ENCODE data around the gene DHDH.

DHDH gene

DNA sequence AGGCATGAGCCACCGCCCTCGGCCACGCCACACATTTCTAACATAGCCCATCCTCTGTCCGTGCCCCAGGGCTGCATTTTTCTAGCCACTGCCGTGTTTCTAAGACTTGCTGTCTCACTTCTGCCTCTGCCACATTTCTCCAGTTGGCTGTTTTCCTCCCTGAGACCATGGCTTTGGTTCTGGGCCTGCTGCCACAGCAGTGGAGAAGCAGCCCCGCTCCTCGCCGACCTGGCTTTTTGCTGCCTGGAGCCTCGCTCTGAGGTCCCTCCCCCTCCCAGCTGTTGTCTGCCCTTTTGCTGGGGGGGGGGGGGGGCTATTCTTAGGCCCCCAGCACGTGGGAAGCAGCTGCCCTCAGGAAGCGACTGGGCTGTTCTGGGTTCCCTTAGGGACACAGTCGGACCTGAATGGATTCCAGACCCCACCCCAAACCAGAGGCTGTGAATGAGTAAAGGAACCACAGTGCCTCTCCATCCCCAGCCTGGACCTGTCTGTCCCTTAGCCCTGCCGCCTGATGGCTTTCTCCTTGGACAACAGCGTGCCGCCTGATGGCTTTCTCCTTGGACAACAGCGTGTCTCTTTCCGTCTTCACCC lies 56.3 kb downstream of the DHDH start:
- DNase-seq (ENCODE audit: low read depth in 2 of 2), result no peak
- no peak overlapping the region for H3K4me3 ChIP-seq (replicated peaks in 1 of 2; ENCODE audit: low read depth in 2 of 2, low read length in 2 of 2)
- TF ChIP-seq, protein P1, sequence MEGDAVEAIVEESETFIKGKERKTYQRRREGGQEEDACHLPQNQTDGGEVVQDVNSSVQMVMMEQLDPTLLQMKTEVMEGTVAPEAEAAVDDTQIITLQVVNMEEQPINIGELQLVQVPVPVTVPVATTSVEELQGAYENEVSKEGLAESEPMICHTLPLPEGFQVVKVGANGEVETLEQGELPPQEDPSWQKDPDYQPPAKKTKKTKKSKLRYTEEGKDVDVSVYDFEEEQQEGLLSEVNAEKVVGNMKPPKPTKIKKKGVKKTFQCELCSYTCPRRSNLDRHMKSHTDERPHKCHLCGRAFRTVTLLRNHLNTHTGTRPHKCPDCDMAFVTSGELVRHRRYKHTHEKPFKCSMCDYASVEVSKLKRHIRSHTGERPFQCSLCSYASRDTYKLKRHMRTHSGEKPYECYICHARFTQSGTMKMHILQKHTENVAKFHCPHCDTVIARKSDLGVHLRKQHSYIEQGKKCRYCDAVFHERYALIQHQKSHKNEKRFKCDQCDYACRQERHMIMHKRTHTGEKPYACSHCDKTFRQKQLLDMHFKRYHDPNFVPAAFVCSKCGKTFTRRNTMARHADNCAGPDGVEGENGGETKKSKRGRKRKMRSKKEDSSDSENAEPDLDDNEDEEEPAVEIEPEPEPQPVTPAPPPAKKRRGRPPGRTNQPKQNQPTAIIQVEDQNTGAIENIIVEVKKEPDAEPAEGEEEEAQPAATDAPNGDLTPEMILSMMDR (IDR thresholded peaks at IDR 0.05; ENCODE audit: low read depth, low read length), result no peak

DNA sequence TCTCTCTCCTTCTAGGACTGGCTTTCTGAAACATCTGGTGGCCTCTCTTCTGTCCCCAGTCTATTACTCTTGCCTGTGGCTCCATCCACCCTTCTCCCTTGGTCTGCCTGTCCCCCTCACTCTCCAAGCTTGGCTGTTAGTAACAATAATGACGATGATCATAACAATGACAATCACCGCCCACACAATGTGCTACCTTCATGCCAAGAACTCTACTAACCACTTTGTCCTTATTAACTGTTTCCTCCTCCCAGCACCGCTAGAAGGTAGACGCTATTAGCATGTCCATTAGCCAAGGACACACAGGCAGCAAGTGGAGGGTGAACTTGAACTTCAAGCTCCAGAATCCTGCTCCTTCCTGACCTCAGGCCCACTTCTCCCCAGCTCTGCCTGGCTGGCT lies 56.9 kb downstream of the DHDH start:
- no peak overlapping the region for H3K4me3 ChIP-seq (replicated peaks in 1 of 2; ENCODE audit: low read depth in 2 of 2, low read length in 2 of 2)
- TF ChIP-seq, protein P1 (IDR thresholded peaks at IDR 0.05; ENCODE audit: low read depth, low read length), result no peak

DNA sequence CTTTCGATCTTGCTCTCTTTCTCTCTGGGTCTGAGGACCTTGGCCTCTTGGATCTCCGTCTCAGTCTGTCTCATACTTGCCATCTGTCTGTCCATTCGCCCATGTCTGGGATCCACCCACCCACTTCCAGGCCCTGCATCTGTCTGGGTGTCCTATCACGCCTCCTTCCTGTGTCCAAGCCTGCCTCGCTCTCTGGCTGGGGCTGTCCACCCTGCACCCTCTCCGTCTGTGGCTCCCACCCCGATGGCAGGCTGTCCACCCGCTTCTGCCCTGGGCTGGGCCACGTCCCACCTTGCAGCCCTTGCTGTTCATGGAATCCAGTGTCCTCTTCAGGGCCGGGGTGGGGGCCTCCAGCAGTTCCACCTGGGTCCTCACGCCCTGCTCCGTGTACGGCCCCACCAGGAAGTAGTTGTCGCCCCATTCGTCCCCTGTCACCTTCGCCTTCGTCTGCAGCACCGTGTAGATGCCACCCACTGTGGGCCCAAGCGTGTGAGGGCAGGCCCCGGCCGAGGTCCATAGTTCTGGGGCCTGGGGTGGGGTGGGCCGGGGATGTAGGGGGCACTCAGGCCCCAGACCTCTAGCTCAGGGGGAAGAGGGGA lies 57.6 kb downstream of the DHDH start:
- no peak for DNase-seq (ENCODE audit: low read depth in 2 of 2)
- peak overlapping the region; percentile 73 to 98 for H3K4me3 ChIP-seq (replicated peaks in 1 of 2; ENCODE audit: low read depth in 2 of 2, low read length in 2 of 2)
- TF ChIP-seq, protein P1 (IDR thresholded peaks at IDR 0.05; ENCODE audit: low read depth, low read length), result no peak

More for the DNA sequence above, 56.9 kb downstream of the DHDH start:
- DNase-seq (ENCODE audit: low read depth in 2 of 2), result no peak

DNA sequence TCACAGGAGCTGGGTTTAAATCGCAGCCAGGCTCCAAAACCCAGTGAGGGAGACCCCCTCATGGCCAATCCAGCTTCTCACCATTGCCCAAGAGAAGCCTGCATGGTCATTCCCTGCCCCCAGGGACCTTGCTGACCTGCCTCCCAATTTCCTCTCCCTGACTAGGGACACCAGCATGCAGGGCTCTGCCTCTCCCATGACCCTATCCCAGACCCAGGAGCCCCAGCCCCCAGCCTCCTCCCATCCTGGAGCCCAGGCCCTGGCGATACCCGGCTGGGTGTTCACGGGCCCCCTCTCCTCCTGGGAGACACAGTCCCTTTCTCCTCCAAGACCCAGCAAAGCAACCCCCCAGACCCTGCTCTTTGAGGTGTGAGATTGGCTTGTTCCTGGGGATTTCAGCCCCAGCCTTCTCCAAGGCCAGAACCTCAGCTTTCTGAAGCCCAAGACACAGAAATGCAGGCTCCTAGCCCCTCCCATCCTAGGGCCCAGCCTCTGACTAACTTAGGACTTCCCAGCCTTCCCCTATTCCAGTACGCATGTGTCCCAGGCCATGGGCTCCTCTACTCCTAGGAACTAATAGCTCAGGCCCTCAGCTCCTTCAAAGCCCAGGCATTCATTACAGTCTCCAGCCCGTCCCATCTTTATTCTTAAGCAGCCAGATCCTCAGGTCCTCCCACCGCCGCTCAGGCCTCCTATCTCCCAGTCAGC lies 58.5 kb downstream of the DHDH start:
- H3K4me3 ChIP-seq (replicated peaks in 1 of 2; ENCODE audit: low read depth in 2 of 2, low read length in 2 of 2), result peak overlapping the region; percentile 73 to 98
- TF ChIP-seq, protein P1 (IDR thresholded peaks at IDR 0.05; ENCODE audit: low read depth, low read length), result no peak
- peak; percentile 83 to 89 for DNase-seq (ENCODE audit: low read depth in 2 of 2)

DNA sequence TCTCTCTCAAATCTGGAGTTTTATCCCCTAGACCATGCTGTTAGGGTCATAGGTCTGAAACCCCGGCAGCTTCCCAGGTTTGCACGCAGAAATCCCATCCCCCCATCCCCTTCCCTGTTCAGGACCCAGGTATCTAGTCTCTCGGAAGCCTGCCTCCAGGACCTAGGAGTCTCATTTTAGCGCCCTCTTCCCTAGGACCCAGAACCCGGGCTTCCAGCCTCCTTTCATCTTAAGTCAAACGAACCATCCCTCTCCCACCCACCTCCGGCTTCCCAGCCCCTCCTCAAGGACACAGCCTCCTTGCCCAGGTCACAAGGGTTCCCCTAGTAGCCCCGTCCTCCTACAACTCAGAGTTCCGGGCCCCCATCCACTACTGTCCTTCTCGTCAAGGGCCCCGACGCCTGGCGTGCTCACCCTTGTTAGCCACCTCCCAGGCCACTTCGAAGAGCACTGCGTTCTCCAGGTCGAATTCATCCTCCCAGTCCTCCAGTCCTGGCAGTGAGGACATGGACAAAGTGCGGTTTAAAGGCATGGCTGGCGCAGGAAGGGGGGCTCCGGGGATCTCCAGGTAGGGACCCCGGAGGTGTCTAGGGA lies 59.2 kb downstream of the DHDH start:
- H3K4me3 ChIP-seq (replicated peaks in 1 of 2; ENCODE audit: low read depth in 2 of 2, low read length in 2 of 2), result peak overlapping the region; percentile 73 to 98
- DNase-seq (ENCODE audit: low read depth in 2 of 2), result no peak
- TF ChIP-seq, protein P1 (IDR thresholded peaks at IDR 0.05; ENCODE audit: low read depth, low read length), result no peak

DNA sequence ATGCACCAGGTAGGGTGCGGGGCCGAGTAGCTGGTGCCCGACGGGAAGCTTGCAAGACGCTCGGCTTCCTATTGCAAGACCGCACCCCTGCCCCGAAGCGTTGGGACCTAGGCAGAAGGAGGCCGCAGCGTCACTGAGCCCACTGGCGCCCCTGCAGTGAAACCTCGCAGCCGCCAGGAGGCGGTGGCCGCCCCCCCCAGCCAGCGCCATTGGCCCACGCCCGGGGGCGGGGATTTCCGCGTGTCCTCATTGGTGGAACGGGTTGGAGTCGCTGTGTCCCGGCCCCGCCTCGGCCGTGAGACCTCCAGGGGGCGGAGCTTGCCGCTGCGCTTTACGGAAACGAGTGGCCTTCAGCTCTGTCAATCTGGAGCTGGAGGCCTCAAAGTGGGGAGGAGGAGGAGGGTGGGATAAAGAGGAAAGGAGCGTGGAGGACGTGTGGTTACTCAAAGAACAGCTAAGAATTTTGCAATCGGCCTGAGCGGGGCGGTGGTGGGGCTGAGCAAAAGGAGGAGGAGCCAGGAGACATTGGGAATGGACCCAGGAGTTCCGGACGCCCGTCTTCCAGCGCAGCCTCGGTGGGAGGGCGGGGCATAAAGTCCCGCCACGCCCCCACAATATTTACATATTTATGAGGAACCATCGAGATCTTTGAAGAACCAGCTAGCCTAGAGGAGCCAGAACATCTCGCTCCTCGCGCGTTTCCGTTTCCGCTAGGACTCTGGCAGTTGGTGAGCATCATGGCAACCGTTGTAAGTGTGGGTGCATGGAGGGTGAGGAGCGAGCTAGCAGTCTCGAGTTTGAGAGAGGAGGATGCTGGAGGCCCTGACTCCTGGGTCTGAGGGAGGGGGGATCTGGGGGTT lies 59.9 kb downstream of the DHDH start, which contains the start of the genes GYS1 and RUVBL2:
TSS of gene GYS1 (minus strand) at position 135 of the 860 bp plus-strand sequence. CDS start 197 bp downstream, outside the sequence.
TSS of gene RUVBL2 (plus strand) at position 713 of the 860 bp plus-strand sequence. CDS start at position 738, 25 bp downstream.
- peak within 1 kb of the TSS; percentile 82 to 98 for H3K4me3 ChIP-seq (replicated peaks in 1 of 2; ENCODE audit: low read depth in 2 of 2, low read length in 2 of 2)
- peak; percentile 100 for DNase-seq (ENCODE audit: low read depth in 2 of 2)
- TF ChIP-seq, protein P1 (IDR thresholded peaks at IDR 0.05; ENCODE audit: low read depth, low read length), result peak; percentile 87

Data from cardiac fibroblast (primary cell).